Stimulated activated CD8-positive, alpha-beta memory T cell treated with anti-CD3 and anti-CD28 coated beads, Interleukin-15, amount 100 ng/mL, for 48 hours (primary cell): ENCODE measurements around the gene GBE1.
"Not testable (repeated sequence)": the region's sequence is repeated elsewhere in the genome, so short reads cannot be mapped to it uniquely, and the experiment has no call there.

Experiments used
- DNase-seq, 2 donors: peaks; one replicate each; pipeline ENCODE4 v3.0.0-alpha.2; 2020; ENCODE audit warnings: low read depth in 2 of 2

Gene GBE1

GRCh38 chr3:81760924-81761903, at the start of gene GBE1:
GBE1 (minus strand) TSS chr3:81761645; CDS start chr3:81761517, 128 bp downstream.
- DNase-seq: peak; percentile 83 to 87

- no peak for DNase-seq
Measured at GRCh38 chr3:81808900-81809299, 47.5 kb upstream of the GBE1 start.

- no peak for DNase-seq
Measured at GRCh38 chr3:81799403-81799802, 38.0 kb upstream of the GBE1 start.

GRCh38 chr3:81793410-81793809, 32.0 kb upstream of the GBE1 start:
- no peak for DNase-seq

- DNase-seq: no peak
Measured at GRCh38 chr3:81790117-81790516, 28.7 kb upstream of the GBE1 start.

- no peak for DNase-seq
Measured at GRCh38 chr3:81789691-81790090, 28.2 kb upstream of the GBE1 start.

- DNase-seq: no peak
Measured at GRCh38 chr3:81788610-81789009, 27.2 kb upstream of the GBE1 start.

DNA sequence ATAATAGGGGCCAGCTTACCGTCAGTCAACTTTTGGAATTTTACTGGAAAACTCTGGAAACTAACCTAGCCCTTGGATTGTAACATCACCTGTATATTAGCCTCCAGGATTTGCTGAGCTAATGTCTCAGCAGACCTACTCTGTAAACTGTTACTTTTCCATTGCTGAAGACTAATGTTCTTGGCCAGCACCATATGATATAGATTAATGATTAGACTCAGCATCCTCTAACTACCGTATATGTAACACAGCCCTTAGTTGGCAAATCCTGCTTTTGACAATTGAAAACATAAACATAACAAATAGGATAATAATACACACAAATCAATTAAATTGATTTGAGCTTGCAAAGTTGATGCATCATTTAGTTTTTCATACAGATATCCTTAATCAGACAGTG, 26.6 kb upstream of the GBE1 start:
- DNase-seq: no peak

DNA sequence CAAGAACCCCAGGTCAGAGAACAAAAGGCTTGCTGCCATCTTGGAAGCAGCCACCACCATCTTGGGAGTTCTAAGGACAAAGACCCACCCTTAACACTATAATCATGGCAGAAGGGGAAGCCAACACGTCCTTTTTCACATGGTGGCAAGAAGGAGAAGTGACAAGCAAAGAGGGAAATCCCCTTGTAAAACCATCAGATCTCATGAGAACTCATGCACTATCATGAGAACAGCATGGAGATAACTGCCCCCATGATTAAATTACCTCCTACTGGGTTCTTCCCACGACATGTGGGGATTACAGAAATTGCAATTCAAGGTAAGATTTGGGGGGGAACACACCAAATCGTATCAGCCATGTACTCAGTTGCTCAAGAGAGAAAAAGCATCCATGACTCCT, 21.1 kb upstream of the GBE1 start:
- DNase-seq: no peak

GRCh38 chr3:81778678-81779182, 17.3 kb upstream of the GBE1 start:
- DNase-seq: no peak

DNA sequence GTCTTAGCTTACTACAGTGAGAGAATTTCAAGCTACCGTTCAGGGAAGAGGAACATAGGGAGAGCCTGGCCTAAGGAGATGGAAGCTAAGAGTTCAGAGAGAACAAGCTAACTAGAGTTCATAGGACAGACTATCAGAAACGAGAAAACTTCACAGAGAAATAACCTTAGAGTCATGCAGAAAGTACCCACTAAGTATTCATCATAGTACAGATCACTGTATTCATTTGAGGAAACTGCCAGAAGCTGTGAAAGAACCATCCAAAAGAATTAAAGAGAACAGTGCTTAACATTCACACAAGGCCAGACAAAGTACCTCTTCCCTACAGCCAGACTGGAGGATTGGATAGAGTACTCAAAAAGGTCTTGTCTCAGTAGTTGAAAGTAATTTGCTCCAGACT, 15.2 kb upstream of the GBE1 start:
- no peak for DNase-seq

DNA sequence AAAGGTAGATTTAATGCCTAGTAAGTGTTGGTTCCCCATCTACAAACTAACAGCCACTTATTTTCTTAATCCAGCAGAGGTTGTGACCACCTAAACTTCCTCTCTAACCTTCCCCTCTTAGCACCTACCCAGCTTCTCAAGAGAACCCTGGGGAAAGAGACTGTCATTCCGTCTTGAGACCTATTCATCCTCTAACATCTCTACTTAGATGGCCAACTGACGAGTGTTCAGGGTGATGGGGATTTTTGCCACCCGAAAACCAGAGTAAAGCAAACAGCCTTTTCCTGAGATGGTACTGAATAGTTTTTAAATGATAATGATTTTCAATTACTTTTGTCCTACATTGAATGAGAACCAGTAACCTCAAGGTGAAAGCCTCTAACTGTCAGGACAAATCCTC, 9.3 kb upstream of the GBE1 start:
- DNase-seq: no peak

GRCh38 chr3:81769299-81769698, 7.9 kb upstream of the GBE1 start:
- no peak for DNase-seq

DNA sequence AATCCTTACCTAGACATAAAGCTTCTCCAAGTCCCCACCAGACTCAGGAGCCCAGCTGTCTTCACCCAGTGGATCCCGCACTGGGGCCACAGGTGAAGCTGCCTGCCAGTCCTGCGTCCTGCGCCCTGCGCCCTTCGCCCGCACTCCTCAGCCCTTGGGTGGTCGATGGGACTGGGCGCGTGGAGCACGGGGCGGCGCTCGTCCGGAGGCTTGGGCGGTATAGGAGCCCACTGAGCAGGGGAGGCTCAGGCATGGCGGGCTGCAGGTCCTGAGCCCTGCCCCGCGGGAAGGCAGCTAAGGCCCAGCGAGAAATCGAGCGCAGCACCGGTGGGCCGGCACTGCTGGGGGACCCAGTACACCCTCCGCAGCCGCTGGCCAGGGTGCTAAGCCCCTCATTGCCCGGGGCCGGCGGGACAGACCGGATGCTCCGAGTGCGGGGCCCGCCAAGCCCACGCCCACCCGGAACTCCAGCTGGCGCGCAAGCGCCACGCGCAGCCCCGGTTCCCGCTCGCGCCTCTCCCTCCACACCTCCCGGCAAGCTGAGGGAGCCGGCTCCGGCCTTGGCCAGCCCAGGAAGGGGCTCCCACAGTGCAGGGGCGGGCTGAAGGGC, 5.9 kb upstream of the GBE1 start:
- not testable (repeated sequence) for DNase-seq

- DNase-seq: no peak
Measured at GRCh38 chr3:81765400-81765799, 4.0 kb upstream of the GBE1 start.

- no peak for DNase-seq
Measured at GRCh38 chr3:81764665-81765064, 3.2 kb upstream of the GBE1 start.

DNA sequence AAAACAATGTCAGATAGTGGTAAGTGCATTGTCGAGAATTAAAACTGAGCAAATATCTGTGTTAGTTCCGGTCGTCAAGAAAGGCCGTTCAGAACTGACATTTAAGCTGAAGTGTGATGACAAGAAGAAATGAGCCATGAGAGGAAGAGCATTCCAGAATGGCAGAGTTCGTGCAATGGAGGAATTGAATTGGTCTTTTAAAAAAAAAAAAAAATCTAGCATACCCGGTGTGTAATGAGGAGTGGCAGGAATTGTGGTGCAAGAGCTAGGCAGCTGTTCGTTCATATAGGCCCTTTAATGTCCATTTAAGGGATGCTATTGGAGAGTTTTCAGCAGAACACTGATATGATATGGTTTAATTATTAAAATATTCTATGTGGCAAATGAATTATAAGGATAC, 2.6 kb upstream of the GBE1 start:
- DNase-seq: no peak

GRCh38 chr3:81763001-81763400, 1.6 kb upstream of the GBE1 start:
- no peak for DNase-seq

DNA sequence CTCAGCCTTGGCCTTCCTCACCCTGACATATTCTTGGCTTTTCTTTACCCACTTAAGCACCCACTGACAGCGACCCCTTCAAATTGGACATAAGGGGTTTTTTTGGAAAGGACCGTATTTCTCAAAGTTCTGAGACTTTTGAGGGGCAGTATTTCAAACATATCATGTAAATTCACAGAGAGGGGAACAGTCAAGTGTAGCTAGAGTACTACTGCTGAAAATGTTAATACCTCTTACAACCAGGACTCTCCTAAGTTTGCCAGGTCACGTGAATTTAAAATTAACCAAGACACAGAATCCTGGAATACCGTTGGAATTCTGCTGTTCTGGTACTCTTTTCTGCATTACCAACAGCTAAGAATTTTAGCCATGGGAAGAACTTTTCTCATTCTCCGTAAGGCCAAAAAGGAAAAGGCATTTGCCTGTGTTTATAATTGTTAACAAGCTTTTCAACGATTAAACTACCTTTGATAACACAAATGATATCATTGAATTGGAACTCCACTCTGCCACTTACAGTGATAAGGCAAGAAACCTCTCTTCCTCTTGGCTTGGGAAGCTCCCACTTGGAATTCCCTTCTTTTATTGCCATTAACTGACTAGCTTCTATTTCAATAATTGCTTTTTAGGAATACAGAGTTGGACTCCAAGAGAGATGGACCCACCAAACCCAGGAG, 597 bp upstream of the GBE1 start:
- no peak for DNase-seq

GRCh38 chr3:81760215-81760614, 1.2 kb downstream of the GBE1 start:
- no peak for DNase-seq

GRCh38 chr3:81758771-81759170, 2.7 kb downstream of the GBE1 start:
- not testable (repeated sequence) for DNase-seq

DNA sequence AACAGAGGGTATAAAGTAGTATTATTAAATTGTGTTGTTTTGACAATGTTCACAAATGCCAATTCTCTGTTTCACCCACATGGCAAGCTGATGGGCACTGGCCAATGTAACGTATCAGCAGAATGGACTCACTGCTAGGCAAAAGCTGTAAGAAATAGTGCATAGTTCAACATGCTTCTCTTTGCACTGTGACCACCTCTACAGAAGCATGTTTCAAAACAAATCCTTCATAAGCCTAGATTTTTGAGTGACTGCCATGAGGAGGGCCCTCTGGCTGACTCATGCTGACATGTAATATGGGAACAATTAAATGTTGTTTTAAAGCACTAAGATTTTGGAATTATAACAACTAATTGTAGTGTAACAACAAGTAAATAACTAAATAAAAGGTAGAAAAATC, 3.2 kb downstream of the GBE1 start:
- no peak for DNase-seq
